GM12801 (cell line): ENCODE data around the gene JAM3.

Experiments used
- CTCF ChIP-seq: IDR thresholded peaks from one replicate; pipeline ENCODE4 v1.5.1; 2011; ENCODE audit warnings: control low read depth; ENCODE audit not compliant: insufficient read length; ENCODE audit errors: extremely low read depth

The JAM3 gene

GRCh38 chr11:134040386-134041302 is 28.2 kb upstream of the JAM3 start:
- TF ChIP-seq CTCF, result no peak

- TF ChIP-seq CTCF, result no peak
Measured at GRCh38 chr11:134041349-134041748, 27.5 kb upstream of the JAM3 start.

GRCh38 chr11:134041791-134042696 is 26.8 kb upstream of the JAM3 start:
- TF ChIP-seq CTCF, result no peak

- no peak for TF ChIP-seq CTCF
Measured at GRCh38 chr11:134043821-134044420, 25.0 kb upstream of the JAM3 start.

- TF ChIP-seq CTCF, result no peak
Measured at GRCh38 chr11:134044514-134045284, 24.2 kb upstream of the JAM3 start.

GRCh38 chr11:134045799-134046635 is 22.9 kb upstream of the JAM3 start:
- TF ChIP-seq CTCF, result no peak
